GM12878 (cell line): ENCODE results near the gene TAF6. TPM values are rescaled to one million over a fixed set of nuclear protein-coding genes. Genes with fewer than 3 reads are reported as not detected.
A peak's percentile ranks its signal among the peaks of the same experiment; 100 is the strongest.

Experiments
- ATAC-seq: fragments of 200-7000 bp; cut with Tn5 transposase; 3 replicates; pipeline ENCODE4 v1.9.1; 2020; ENCODE audit warnings: mild to moderate bottlenecking, moderate library complexity
- BruUV-seq: library from RNA; stranded (reverse); fragments of 400-500 nt; replicated peaks from 2 replicates; lab custom pipeline; 2021; lab: Mats Ljungman, UMichigan
- CTCF ChIA-PET: fragments of 300-600 bp; sonication (Branson Sonifier 250); formaldehyde crosslinking; extraction: SDS; loops from one replicate; lab custom pipeline; 2021; ENCODE audit warnings: inconsistent platforms; lab: Yijun Ruan, JAX
- POLR2A ChIA-PET: fragments of 350-600 bp; formaldehyde crosslinking; extraction: SDS; loops from one replicate; lab custom pipeline; 2021; ENCODE audit warnings: inconsistent platforms; lab: Charles Lee
- RAD21 ChIA-PET: fragments of 300-600 bp; sonication (Branson Sonifier 250); formaldehyde crosslinking; loops from one replicate; lab custom pipeline; 2023; ENCODE audit warnings: antibody characterized with exemption; ENCODE audit not compliant: unreplicated experiment; lab: Charles Lee
- SMC1A ChIA-PET: fragments of 300-600 bp; sonication (Branson Sonifier 250); formaldehyde crosslinking; loops from one replicate; lab custom pipeline; 2023; ENCODE audit not compliant: unreplicated experiment, uncharacterized antibody; lab: Charles Lee
- DNase-seq: peaks from one replicate; pipeline ENCODE4 v3.0.0-alpha.2; 2011; ENCODE audit warnings: low read depth, low spot score
- FAIRE-seq: peaks from 3 replicates; lab custom pipeline; 2011; peaks lifted over from hg19 to GRCh38; lab: Jason Lieb, UNC
- H2AFZ ChIP-seq: 2 replicates; pipeline ENCODE4 v1.6.0; 2011; ENCODE audit warnings: low read depth, low read length, control low read depth; ENCODE audit not compliant: control insufficient read depth
- H3K27ac ChIP-seq: 2 replicates; pipeline ENCODE4 v1.5.1; 2011; ENCODE audit warnings: control low read depth; ENCODE audit not compliant: control insufficient read depth, insufficient read depth
- H3K27me3 ChIP-seq, 2 experiments: replicated peaks in 1 of 2; 2 replicates each; pipeline versions ENCODE4 v1.6.0 to v1.6.1; 2011; ENCODE audit warnings: low read length in 1 of 2; ENCODE audit not compliant: control insufficient read depth in 2 of 2, insufficient read depth in 2 of 2
- H3K36me3 ChIP-seq, 2 experiments: 2 replicates each; pipeline ENCODE4 v1.5.1; 2011; ENCODE audit warnings: low read length in 1 of 2; ENCODE audit not compliant: control insufficient read depth in 2 of 2, insufficient read depth in 2 of 2
- H3K4me1 ChIP-seq: 2 replicates; pipeline ENCODE4 v1.6.1; 2011; ENCODE audit warnings: mild to moderate bottlenecking, low read length, moderate library complexity, mixed read lengths; ENCODE audit not compliant: control insufficient read depth, insufficient read depth
- H3K4me2 ChIP-seq: 2 replicates; pipeline ENCODE4 v1.6.0; 2011; ENCODE audit warnings: control low read depth; ENCODE audit not compliant: control insufficient read depth, insufficient read depth
- H3K4me3 ChIP-seq: fragments of 200-600 bp; sonication (generic); 2 replicates; pipeline ENCODE4 v1.5.1; 2016
- H3K79me2 ChIP-seq: 2 replicates; pipeline ENCODE4 v1.6.0; 2011; ENCODE audit warnings: low read length; ENCODE audit not compliant: control insufficient read depth, insufficient read depth
- H3K9ac ChIP-seq: 2 replicates; pipeline ENCODE4 v1.8.0; 2011; ENCODE audit warnings: low read length, control low read depth, mixed read lengths; ENCODE audit not compliant: control insufficient read depth, insufficient read depth
- H3K9me3 ChIP-seq: replicated peaks from 3 replicates; pipeline ENCODE4 v1.5.1; 2011; ENCODE audit warnings: mild to moderate bottlenecking, low read length; ENCODE audit not compliant: control insufficient read depth, insufficient read depth
- H4K20me1 ChIP-seq: 2 replicates; pipeline ENCODE4 v1.6.0; 2011; ENCODE audit not compliant: control insufficient read depth, insufficient read depth
- BRCA1 ChIP-seq: IDR thresholded peaks from 2 replicates; pipeline ENCODE4 v1.6.1; 2011; ENCODE audit warnings: low read depth, low read length, improper control_type of control experiment
- PAX5 ChIP-seq: IDR thresholded peaks from 2 replicates; pipeline ENCODE4 v1.6.1; 2011; ENCODE audit warnings: low read depth, low read length, borderline replicate concordance
- ZNF207 ChIP-seq: fragments of 450-650 bp; IDR thresholded peaks from 2 replicates; pipeline ENCODE4 v1.6.1; 2014; ENCODE audit warnings: antibody characterized with exemption, mild to moderate bottlenecking, borderline replicate concordance
- WGBS: methylation state at CpG from one replicate; pipeline ENCODE4 v1.1.6; 2016; ENCODE audit warnings: low lambda C conversion rate; ENCODE audit not compliant: insufficient replicate concordance, insufficient coverage; ENCODE audit errors: missing lambda C conversion rate; 5-methylcytosine and 5-hydroxymethylcytosine counted together
- in situ Hi-C: fragments of 300-500 bp; cut with MboI; formaldehyde crosslinking; loops from 9 replicates; pipeline ENCODE4 v1.14.3; 2018; ENCODE audit warnings: mixed read lengths
- intact Hi-C: fragments of 100-400 bp; cut with micrococcal nuclease; formaldehyde crosslinking; loops from one replicate; pipeline ENCODE4 v1.14.2; 2022; ENCODE audit not compliant: unreplicated experiment
- polyA plus RNA-seq, 11 experiments: library from polyadenylated mRNA; depleted of rRNA in 4 of 11; unstranded in 6 of 11; stranded (reverse) in 5 of 11; fragments of >200 nt; fragmentation: Nextera tagmentation in 4 of 11; fragmentation: Illumina TruSeq in 1 of 11; extraction: Ambion mirVana in 4 of 11; extraction: Trizol in 1 of 11; gene quantifications; 1 replicate in 1 of 11; 2 replicates in 10 of 11; pipeline versions ENCODE4 v1.2.1 to v1.2.3, GENCODE V29; 2011 to 2016; ENCODE audit warnings: inconsistent platforms in 2 of 11, missing spikeins in 2 of 11, low read depth in 1 of 11
- total RNA-seq, 4 experiments: library from RNA; depleted of rRNA in 3 of 4; stranded (reverse); fragments of >200 nt in 3 of 4; fragmentation: Illumina TruSeq in 1 of 4; extraction: Trizol in 1 of 4; gene quantifications; 2 replicates each; pipeline versions ENCODE4 v1.2.1 to v1.2.3, GENCODE V29; 2013 to 2021
- TF ChIP-seq, protein P1 (sequence below): fragments of 450-650 bp; IDR thresholded peaks from 2 replicates; pipeline ENCODE4 v1.6.1; 2016; ENCODE audit warnings: mild to moderate bottlenecking

Gene TAF6
- total and polyA plus RNA-seq, 10 of the 15 experiments (the other 5 are each of a cell fraction or from before 2014, with no cell fraction given), result 0.27 to 42.6 (median 17.0) TPM

GRCh38 chr7:100148225-100148558 is 29.0 kb upstream of the TAF6 start:
- intact Hi-C loops (loop anchor here (1.0 to 5.0 kb wide), 3 partner anchors 47 to 69 kb away; partner anchors contain the start of genes AP4M1, MCM7 and PVRIG), in situ Hi-C loops (no loop called here)
- Histone ChIP-seq H3K36me3 (no peaks in the 10 kb centered on the region; a peak in 3 of 4 replicates), H3K4me3 (peak overlapping the region; percentile 60), H2AFZ (peak overlapping the region; percentile 55), H3K9ac (peak overlapping the region; percentile 58), H3K4me1 (peaks cover 5% of the 10 kb centered on the region; the same call in 1 of the 2 replicates), H3K79me2 (peaks cover 22% of the 10 kb centered on the region), H3K27me3 (no peaks in the 10 kb centered on the region), H3K9me3 (no peaks in the 10 kb centered on the region), H3K4me2 (peak overlapping the region; percentile 85), H4K20me1 (no peaks in the 10 kb centered on the region), H3K27ac (peak overlapping the region; percentile 71)
- no peak for ATAC-seq
- CTCF ChIA-PET, result interaction anchor here (0.6 to 5.7 kb wide), 14 partner anchors 8 to 545 kb away, joined by 3 to 43 read pairs (median 4); no protein-coding TSS in a partner anchor
- BruUV-seq, result TSS peak; percentile 84
- SMC1A ChIA-PET, result interaction anchor here (0.8 to 2.3 kb wide), 18 partner anchors 10 to 259 kb away, joined by 3 to 12 read pairs (median 3); no protein-coding TSS in a partner anchor
- POLR2A ChIA-PET, result interaction anchor here (0.6 to 2.6 kb wide), 21 partner anchors 9 to 682 kb away, joined by 3 to 28 read pairs (median 5); partner anchors contain the start of genes AP4M1, GAL3ST4, GPC2 and MCM7
- RAD21 ChIA-PET, result interaction anchor here (0.6 to 2.4 kb wide), 19 partner anchors 9 to 259 kb away, joined by 3 to 17 read pairs (median 4); partner anchors contain the start of genes GPC2 and PVRIG
- no peak for DNase-seq
- 10% methylated on average over 14 of the region's 14 CpGs for WGBS
- TF ChIP-seq PAX5 (0 out of 2 replicates have a peak, but pooled peaks have one; percentile 7), ZNF207 (0 out of 2 replicates have a peak, but pooled peaks have one; percentile 32), BRCA1 (no peak)
- TF ChIP-seq, protein P1, sequence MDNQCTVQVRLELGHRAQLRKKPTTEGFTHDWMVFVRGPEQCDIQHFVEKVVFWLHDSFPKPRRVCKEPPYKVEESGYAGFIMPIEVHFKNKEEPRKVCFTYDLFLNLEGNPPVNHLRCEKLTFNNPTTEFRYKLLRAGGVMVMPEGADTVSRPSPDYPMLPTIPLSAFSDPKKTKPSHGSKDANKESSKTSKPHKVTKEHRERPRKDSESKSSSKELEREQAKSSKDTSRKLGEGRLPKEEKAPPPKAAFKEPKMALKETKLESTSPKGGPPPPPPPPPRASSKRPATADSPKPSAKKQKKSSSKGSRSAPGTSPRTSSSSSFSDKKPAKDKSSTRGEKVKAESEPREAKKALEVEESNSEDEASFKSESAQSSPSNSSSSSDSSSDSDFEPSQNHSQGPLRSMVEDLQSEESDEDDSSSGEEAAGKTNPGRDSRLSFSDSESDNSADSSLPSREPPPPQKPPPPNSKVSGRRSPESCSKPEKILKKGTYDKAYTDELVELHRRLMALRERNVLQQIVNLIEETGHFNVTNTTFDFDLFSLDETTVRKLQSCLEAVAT, result 0 out of 2 replicates have a peak, but pooled peaks have one; percentile 14
- FAIRE-seq, result no peak
